Measurements from ENCODE around the gene CMBL. TPM values are rescaled to one million over a fixed set of nuclear protein-coding genes. Genes with fewer than 3 reads are reported as not detected.

The CMBL gene
- total and polyA plus RNA-seq, 7 donors, result 8.1 to 261 (median 21.3) TPM

DNA sequence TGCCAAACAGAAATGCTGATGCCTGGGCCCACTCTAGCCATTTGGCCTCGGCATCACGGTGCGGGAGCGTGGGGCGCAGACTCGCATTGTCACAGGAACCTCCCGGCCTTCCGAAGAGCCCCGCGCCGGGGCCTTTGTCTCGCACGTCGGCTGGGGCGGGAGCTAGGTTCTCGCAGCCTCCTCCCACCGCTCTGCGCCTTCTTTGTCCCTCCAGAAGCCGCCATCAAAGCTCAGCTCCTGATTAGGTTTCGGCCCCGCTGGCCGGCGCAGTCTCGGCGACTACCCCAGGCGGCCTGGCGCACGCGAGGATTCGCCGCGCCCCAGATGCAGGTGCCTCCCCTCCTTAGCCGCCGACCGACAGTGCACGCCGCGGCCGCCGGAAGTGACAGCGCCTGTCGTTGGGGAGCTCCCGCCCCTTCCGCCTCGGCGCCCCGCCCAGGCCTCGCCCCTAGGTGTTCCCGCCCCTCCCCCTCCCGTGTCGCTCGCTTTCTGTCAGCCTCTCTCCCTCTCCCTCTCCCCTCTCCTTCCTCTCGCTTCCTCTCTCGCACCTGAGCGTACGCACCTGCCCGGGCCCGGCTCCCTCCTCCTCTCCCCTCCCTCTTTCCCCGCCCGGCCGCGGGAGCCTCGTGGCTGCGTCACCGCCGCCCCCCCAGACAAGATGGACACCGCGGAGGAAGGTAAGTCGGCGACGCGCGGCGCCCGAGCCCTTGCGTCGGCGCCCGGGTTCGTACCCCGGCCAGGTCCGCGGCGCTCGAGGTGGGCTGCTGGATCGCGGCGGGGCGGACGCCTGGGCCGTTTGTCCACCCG, 45.7 kb upstream of the CMBL start, which contains the start of gene MARCHF6:
Gene MARCHF6, plus strand, starts transcription at position 455 of the 807 bp plus-strand sequence. Its CDS starts 204 bp downstream, at position 659.
- peaks cover 0 to 45% (median 43%) of the 10 kb centered on the region in 4 donors for H3K4me1 ChIP-seq
- TF ChIP-seq EP300 (IDR thresholded peaks at IDR 0.05) (no peak), POLR2A (IDR thresholded peaks at IDR 0.05) (peak; percentile 90 to 95), POLR2AphosphoS5 (IDR thresholded peaks at IDR 0.05) (peak; percentile 97 to 99 (median 98)), CTCF (IDR thresholded peaks at IDR 0.05) (no peak)
- peak; percentile 98 for DNase-seq
- H3K36me3 ChIP-seq, result no peaks in the 10 kb centered on the region
- no peaks in the 10 kb centered on the region for H3K9me3 ChIP-seq
- H3K27ac ChIP-seq, result peak within 1 kb of the TSS; percentile 94 to 99 (median 96)
- intact Hi-C loops (cut with DNase I), result loop anchor here (5.0 kb wide), 1 partner anchor 46 kb away; the partner anchor contains the start of gene CMBL
- 0 to 1% methylated on average over 92 of the region's 92 CpGs for WGBS, 2 donors
- H3K4me3 ChIP-seq, result peak within 1 kb of the TSS; percentile 82 to 98 (median 91)
- H3K27me3 ChIP-seq, result no peaks in the 10 kb centered on the region

DNA sequence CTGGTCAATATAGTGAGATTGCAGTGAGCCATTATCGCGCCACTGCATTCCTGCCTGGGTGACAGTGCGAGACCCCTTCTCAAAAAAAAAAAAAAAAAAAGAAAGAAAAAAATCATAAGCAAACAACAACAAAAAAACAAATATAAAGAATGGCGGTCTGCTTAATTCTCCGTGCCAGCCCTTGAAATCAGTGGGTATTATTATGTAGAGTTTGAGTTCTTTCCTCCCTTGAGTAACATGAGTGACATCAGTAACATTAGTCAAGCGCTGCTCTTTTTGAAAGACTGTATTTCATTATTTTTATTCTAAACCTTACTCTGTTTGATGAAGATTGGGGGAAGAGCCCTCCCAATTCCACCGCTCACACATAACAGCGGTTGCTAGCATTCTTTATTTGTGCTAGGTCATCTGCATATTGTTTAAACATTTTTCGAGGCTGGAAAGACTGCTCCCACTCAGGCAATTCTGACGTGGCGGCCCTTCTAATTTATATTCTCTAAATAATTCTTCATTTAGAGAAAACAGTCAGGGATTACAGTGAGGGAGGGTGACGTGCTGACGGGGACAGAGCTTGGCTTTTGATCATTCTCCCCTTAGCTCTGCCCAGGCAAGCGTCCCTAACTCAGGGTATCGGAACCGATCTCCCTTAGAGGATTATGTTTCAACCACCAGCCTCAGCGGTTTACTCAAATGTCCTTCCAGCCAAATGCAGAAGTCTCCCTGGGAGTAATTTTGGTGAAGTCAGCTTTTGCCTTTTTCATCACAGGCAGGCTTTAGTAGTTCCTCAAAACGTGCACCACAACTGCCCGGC, 44.9 kb upstream of the CMBL start:
- TF ChIP-seq POLR2A (IDR thresholded peaks at IDR 0.05) (no peak), POLR2AphosphoS5 (IDR thresholded peaks at IDR 0.05) (no peak), CTCF (IDR thresholded peaks at IDR 0.05) (no peak), EP300 (IDR thresholded peaks at IDR 0.05) (no peak)
- DNase-seq, result no peak
- Histone ChIP-seq H3K27me3 (no peaks in the 10 kb centered on the region), H3K9me3 (no peaks in the 10 kb centered on the region), H3K36me3 (no peaks in the 10 kb centered on the region), H3K4me1 (peaks cover 0 to 36% (median 35%) of the 10 kb centered on the region in 4 donors), H3K4me3 (peak overlapping the region; percentile 82 to 98 (median 91)), H3K27ac (peak overlapping the region; percentile 94 to 99 (median 96))
- 24 to 26% methylated on average over 19 of the region's 19 CpGs for WGBS, 2 donors
- intact Hi-C loops (cut with DNase I), result loop anchor here (5.0 kb wide), 1 partner anchor 45 kb away; the partner anchor contains the start of gene CMBL

- Histone ChIP-seq H3K9me3 (no peaks in the 10 kb centered on the region), H3K27ac (peak overlapping the region; percentile 94 to 99 (median 96)), H3K27me3 (no peaks in the 10 kb centered on the region), H3K4me1 (peaks cover 0 to 29% (median 28%) of the 10 kb centered on the region in 4 donors), H3K4me3 (no peak overlapping the region), H3K36me3 (no peaks in the 10 kb centered on the region)
- 89 to 92% methylated on average over 8 of the region's 8 CpGs for WGBS, 2 donors
- TF ChIP-seq POLR2AphosphoS5 (IDR thresholded peaks at IDR 0.05) (no peak), CTCF (IDR thresholded peaks at IDR 0.05) (no peak), POLR2A (IDR thresholded peaks at IDR 0.05) (no peak), EP300 (IDR thresholded peaks at IDR 0.05) (no peak)
- DNase-seq, result no peak
- intact Hi-C loops (cut with DNase I), result loop anchor here (5.0 kb wide), 1 partner anchor 45 kb away; the partner anchor contains the start of gene CMBL
These were observed 44.2 kb upstream of the CMBL start for GRCh38 chr5:10351919-10352318.

GRCh38 chr5:10351199-10351905, 43.6 kb upstream of the CMBL start:
- intact Hi-C loops (cut with DNase I), result loop anchor here (5.0 kb wide), 1 partner anchor 44 kb away; the partner anchor contains the start of gene CMBL
- Histone ChIP-seq H3K4me1 (peaks cover 0 to 24% (median 23%) of the 10 kb centered on the region in 4 donors), H3K4me3 (no peak overlapping the region), H3K27me3 (no peaks in the 10 kb centered on the region), H3K9me3 (no peaks in the 10 kb centered on the region), H3K27ac (peak overlapping the region; percentile 94 to 99 (median 96)), H3K36me3 (no peaks in the 10 kb centered on the region)
- TF ChIP-seq POLR2A (IDR thresholded peaks at IDR 0.05), result no peak
- TF ChIP-seq POLR2AphosphoS5 (IDR thresholded peaks at IDR 0.05), result no peak
- TF ChIP-seq EP300 (IDR thresholded peaks at IDR 0.05), result no peak
- TF ChIP-seq CTCF (IDR thresholded peaks at IDR 0.05), result no peak
- no peak for DNase-seq
- WGBS, 2 donors, result 83 to 91% methylated on average over 6 of the region's 6 CpGs
